Measurements from ENCODE around the gene HOXD12.

HOXD12 gene

DNA sequence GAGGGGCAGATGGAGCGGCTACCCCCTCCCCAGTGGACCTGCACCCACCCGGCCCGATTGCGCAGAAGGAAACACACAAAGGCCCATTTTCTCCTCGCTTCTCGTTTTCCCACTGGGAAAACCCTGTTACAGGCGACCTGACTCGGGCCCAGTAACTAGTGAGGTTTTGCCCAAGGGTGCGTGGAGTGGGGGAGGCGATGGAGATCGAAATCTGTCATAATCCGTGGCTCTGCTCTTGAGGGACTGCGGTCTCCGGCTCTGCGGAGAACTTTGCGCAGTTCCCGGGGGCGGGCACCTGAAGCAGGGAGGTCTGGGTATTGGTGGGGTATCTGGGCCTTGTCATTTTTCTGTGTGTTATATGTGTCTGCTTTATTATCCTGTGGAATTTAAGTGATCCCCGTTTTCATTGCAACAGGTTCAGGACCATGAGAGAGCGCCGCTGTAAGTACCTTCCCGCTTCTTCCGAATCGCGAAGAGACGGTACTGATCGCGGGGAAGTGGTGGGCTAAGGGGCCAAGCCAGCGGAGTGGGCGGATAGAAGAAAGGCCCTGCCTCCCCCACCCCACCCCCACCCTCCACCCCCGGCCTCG is 47.7 kb downstream of the HOXD12 start:
- H3K27me3 Mint-ChIP-seq, result peaks cover 86% of the 10 kb centered on the region
- no peaks in the 10 kb centered on the region for H3K36me3 Mint-ChIP-seq (ENCODE audit: low read depth)
- H3K4me1 Mint-ChIP-seq (ENCODE audit: low read depth), result peaks cover 3% of the 10 kb centered on the region
- no peaks in the 10 kb centered on the region for H3K9me3 Mint-ChIP-seq
- H3K27ac Mint-ChIP-seq, result no peak overlapping the region
- H3K4me3 Mint-ChIP-seq, result no peak overlapping the region

DNA sequence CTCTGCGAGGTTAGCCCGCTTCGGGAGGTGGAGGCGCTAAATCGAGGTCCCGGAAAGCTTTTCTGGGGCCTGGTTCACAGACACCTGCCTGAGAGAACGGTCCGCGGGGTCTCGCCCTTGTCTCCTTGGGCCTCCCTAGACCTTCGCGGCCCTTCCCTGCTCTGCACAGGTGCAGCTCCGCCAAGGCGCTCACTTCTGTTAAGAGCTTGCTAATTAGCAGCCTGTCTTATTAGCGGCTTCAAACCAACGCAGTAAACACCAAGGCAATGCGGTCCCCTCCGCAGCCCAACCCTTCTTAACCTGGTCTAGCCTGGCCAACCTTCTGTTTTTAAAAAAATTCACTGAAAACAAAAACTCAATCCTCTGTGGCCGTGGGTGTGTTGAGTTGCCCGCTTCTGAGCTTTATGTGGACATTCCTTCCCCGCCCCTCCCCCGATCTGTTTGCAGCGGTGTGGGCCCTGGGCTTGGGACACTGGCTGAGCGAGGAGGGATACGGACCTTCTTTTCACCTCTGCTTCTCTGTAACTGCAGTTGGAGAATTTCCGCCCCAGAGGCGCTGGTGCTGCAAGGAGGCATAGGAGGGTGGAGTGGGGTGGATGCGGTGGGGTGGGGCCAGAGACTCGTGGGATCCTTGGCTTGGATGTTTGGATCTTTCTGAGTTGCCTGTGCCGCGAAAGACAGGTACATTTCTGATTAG is 48.4 kb downstream of the HOXD12 start:
- Mint-ChIP-seq H3K4me1 (ENCODE audit: low read depth) (peaks cover 3% of the 10 kb centered on the region), H3K36me3 (ENCODE audit: low read depth) (no peaks in the 10 kb centered on the region), H3K27me3 (peaks cover 88% of the 10 kb centered on the region), H3K27ac (no peak overlapping the region), H3K9me3 (no peaks in the 10 kb centered on the region), H3K4me3 (no peak overlapping the region)

DNA sequence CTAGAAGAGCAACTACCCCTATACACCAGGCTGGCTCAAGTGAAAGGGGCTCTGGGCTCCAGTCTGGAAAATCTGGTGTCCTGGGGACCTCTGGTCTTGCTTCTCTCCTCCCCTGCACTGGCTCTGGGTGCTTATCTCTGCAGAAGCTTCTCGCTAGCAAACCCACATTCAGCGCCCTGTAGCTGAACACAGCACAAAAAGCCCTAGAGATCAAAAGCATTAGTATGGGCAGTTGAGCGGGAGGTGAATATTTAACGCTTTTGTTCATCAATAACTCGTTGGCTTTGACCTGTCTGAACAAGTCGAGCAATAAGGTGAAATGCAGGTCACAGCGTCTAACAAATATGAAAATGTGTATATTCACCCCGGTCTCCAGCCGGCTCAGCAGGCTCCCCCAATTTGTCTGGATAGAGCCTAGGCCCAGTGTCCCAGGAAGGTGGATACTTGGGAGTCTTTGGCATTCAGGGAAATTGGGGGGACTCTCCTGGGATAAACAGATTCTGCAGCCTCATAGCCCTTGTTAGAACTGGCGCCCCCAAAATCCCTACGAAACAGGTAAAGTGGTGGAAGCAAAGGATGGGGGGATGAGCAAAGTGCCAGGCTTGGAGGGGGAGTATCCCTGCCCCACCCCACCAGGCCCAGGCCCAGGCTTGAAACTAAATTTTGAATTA is 49.3 kb downstream of the HOXD12 start:
- Mint-ChIP-seq H3K27me3 (peaks cover 84% of the 10 kb centered on the region), H3K36me3 (ENCODE audit: low read depth) (no peaks in the 10 kb centered on the region), H3K4me1 (ENCODE audit: low read depth) (peaks cover 3% of the 10 kb centered on the region), H3K9me3 (no peaks in the 10 kb centered on the region), H3K4me3 (no peak overlapping the region), H3K27ac (no peak overlapping the region)

DNA sequence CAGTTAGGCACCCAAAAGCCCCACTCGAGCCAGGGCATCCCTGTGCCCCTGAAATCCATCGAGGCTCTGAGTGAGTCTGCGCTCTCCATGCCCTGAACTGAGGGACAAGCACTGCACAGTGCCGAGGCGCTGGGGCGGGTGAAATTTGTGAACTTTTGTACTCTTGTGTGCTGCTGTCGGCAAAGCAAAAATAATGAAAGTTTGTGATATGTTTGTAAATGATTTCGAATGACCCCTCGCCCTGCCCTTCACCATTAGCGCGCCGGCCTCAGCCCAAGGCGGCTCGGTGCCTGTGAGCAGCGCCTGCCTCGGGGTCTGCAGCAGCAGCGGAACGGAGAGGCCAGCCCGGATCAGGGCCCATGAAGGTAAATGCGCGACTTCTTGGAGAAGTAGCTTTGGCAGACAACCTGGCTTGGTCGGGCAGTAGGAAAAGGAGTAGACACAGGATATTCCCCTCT is 49.9 kb downstream of the HOXD12 start:
- peaks cover 87% of the 10 kb centered on the region for H3K27me3 Mint-ChIP-seq
- no peak overlapping the region for H3K27ac Mint-ChIP-seq
- peaks cover 3% of the 10 kb centered on the region for H3K4me1 Mint-ChIP-seq (ENCODE audit: low read depth)
- no peaks in the 10 kb centered on the region for H3K9me3 Mint-ChIP-seq
- H3K4me3 Mint-ChIP-seq, result no peak overlapping the region
- no peaks in the 10 kb centered on the region for H3K36me3 Mint-ChIP-seq (ENCODE audit: low read depth)

DNA sequence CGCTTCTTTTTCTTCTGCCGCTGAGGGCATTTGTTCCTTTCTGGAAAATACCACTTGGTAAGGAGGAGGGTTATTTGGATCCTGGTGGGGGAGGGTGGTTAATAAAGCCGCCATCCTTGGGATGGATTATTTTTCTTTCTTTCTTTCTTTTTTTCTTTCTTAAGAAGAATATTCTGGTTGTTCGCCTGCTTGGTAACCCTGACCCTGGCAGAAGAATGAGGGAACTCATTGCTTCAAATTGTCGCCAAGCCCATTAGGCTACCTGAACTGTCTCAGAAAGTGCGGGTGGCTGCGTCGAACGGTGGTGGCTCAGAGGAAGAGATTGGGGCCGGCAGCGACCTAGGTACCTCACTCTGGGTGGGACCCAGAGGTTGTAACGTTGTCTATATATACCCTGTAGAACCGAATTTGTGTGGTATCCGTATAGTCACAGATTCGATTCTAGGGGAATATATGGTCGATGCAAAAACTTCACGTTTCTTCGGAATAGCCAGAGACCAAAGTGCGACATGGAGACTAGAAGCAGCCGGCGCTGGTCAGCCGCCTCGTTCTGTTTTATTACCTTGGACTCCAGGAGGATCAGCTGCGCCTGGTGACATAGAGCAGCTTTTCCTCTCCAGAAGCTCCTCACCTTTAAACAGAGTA is 50.5 kb downstream of the HOXD12 start:
- H3K9me3 Mint-ChIP-seq, result no peaks in the 10 kb centered on the region
- H3K4me1 Mint-ChIP-seq (ENCODE audit: low read depth), result peaks cover 3% of the 10 kb centered on the region
- peaks cover 87% of the 10 kb centered on the region for H3K27me3 Mint-ChIP-seq
- no peak overlapping the region for H3K27ac Mint-ChIP-seq
- H3K4me3 Mint-ChIP-seq, result no peak overlapping the region
- H3K36me3 Mint-ChIP-seq (ENCODE audit: low read depth), result no peaks in the 10 kb centered on the region

DNA sequence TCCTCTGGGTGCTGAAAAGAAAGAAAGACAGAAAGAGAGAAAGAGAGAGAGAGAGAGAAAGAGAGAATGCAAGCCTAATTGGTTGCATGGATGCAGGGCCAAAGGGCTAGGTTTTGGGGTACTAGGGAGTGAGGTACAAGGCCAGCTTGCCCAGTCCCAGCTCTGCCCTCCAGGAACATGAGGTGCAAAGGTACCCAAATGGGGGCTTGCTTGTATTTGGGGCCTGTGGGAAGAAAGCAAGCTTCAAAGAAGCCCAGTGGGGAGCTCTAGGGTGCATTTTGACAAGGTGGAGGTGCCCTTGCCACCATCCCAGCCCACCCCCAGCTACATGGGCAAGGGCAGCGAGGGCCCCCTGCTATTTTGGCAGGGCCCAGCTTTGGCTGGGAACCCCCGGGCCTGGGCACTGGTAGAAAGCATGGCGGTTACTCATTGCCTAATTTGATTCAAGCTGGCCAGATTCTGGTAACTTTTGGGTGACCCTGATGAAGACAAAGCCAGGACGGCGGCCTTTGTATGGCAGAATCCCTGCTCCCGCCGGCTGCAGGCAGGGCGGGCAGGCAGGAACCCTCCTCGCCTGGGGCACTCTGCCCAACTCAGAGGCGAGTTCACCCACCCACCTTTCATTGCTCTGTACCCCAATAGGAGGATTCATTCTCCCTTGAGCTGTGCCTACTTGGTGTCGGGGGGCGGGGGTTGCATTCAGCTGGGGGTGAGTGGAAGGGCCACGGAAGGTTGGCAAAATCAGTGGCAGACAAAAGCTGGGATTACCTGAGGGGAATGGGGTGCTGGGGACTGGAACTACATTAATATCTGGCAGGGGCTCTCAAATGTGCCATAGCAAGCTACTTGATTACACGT is 51.2 kb downstream of the HOXD12 start:
- Mint-ChIP-seq H3K27me3 (peaks cover 88% of the 10 kb centered on the region), H3K9me3 (no peaks in the 10 kb centered on the region), H3K27ac (no peak overlapping the region), H3K4me1 (ENCODE audit: low read depth) (peaks cover 3% of the 10 kb centered on the region), H3K4me3 (no peak overlapping the region), H3K36me3 (ENCODE audit: low read depth) (no peaks in the 10 kb centered on the region)

DNA sequence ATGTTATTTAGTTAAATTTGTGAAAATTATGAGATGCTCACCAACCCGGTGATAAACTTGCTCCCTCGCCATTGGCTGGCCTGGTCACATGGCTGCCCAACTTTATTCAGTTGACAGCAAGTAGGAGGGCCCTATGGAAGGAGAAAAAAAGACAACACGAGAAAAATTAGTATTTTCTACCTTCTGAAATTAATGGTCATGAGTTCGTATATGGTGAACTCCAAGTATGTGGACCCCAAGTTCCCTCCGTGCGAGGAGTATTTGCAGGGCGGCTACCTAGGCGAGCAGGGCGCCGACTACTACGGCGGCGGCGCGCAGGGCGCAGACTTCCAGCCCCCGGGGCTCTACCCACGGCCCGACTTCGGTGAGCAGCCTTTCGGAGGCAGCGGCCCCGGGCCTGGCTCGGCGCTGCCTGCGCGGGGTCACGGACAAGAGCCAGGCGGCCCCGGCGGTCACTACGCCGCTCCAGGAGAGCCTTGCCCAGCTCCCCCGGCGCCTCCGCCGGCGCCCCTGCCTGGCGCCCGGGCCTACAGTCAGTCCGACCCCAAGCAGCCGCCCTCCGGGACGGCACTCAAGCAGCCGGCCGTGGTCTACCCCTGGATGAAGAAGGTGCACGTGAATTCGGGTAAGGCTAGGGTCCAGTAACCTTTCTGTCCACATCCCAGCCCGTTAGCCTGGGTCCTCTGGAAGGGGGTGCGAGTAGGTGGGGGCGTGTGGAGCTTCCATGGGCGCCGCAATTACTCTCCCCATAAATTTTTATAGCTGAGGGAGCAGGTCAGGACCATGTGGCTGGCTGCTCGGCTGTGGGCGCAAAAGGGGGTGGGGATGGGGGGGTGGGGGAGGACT is 52.1 kb downstream of the HOXD12 start, which contains the start of gene HOXD4:
Gene HOXD4, plus strand, starts transcription at position 109 of the 846 bp plus-strand sequence. Its CDS starts 84 bp downstream, at position 193.
- Mint-ChIP-seq H3K4me3 (no peak within 1 kb of the TSS), H3K27me3 (peaks cover 88% of the 10 kb centered on the region), H3K27ac (no peak within 1 kb of the TSS), H3K4me1 (ENCODE audit: low read depth) (peaks cover 3% of the 10 kb centered on the region), H3K36me3 (ENCODE audit: low read depth) (no peaks in the 10 kb centered on the region), H3K9me3 (no peaks in the 10 kb centered on the region)
